Natural killer cell (primary cell): ENCODE results near the gene MYO5B. TPM values are rescaled to one million over a fixed set of nuclear protein-coding genes. Genes with fewer than 3 reads are reported as not detected.
"Not testable (repeated sequence)": the region's sequence is repeated elsewhere in the genome, so short reads cannot be mapped to it uniquely, and the experiment has no call there.

Experiments used
- ATAC-seq, 3 donors: fragments of 150-1000 bp in 2 of 3; fragments of 200-7000 bp in 1 of 3; cut with Tn5 transposase; 1 replicate in 1 of 3; 2 replicates in 2 of 3; pipeline ENCODE4 v1.10.0; 2021; ENCODE audit warnings: mild to moderate bottlenecking in 2 of 3, moderate library complexity in 2 of 3
- DNase-seq, 2 donors: peaks; one replicate each; pipeline versions ENCODE4 v3.0.0 to v3.0.0-alpha.2; 2013 to 2021; ENCODE audit warnings: mixed read lengths in 1 of 2
- H3K27ac ChIP-seq: one replicate; pipeline ENCODE4 v1.5.1; 2013; ENCODE audit warnings: mild to moderate bottlenecking, low read length
- H3K27me3 ChIP-seq: one replicate; pipeline ENCODE4 v1.6.1; 2013; ENCODE audit warnings: low read length; ENCODE audit not compliant: control insufficient read depth, insufficient read depth
- H3K36me3 ChIP-seq: one replicate; pipeline ENCODE4 v1.6.1; 2013; ENCODE audit warnings: low read length; ENCODE audit not compliant: control insufficient read depth, insufficient read depth
- H3K4me1 ChIP-seq: one replicate; pipeline ENCODE4 v1.6.1; 2013; ENCODE audit warnings: low read length; ENCODE audit not compliant: control insufficient read depth, insufficient read depth
- H3K4me3 ChIP-seq: one replicate; pipeline ENCODE4 v1.5.1; 2013; ENCODE audit warnings: low read length
- H3K9me3 ChIP-seq: one replicate; pipeline ENCODE4 v1.6.1; 2013; ENCODE audit warnings: low read length; ENCODE audit not compliant: control insufficient read depth, insufficient read depth
- H3K27ac Mint-ChIP-seq, 2 donors: one replicate each; pipeline ENCODE4 v1.8.0; 2022; ENCODE audit warnings: mild to moderate bottlenecking in 2 of 2, mixed read lengths in 2 of 2, moderate library complexity in 1 of 2
- H3K27me3 Mint-ChIP-seq, 2 donors: one replicate each; pipeline ENCODE4 v1.8.0; 2022; ENCODE audit warnings: low read depth in 2 of 2, mixed read lengths in 2 of 2
- H3K36me3 Mint-ChIP-seq: one replicate; pipeline ENCODE4 v1.8.0; 2022; ENCODE audit warnings: mixed read lengths
- H3K4me1 Mint-ChIP-seq, 2 donors: one replicate each; pipeline ENCODE4 v1.8.0; 2022; ENCODE audit warnings: mixed read lengths in 2 of 2
- H3K4me3 Mint-ChIP-seq: one replicate; pipeline ENCODE4 v1.8.0; 2022; ENCODE audit warnings: mild to moderate bottlenecking, moderate library complexity, mixed read lengths
- H3K9me3 Mint-ChIP-seq, 2 donors: one replicate each; pipeline ENCODE4 v1.8.0; 2022; ENCODE audit warnings: mixed read lengths in 2 of 2
- WGBS: methylation state at CpG from one replicate; pipeline ENCODE4 v1.1.7; 2013; ENCODE audit warnings: missing lambda C conversion rate; ENCODE audit not compliant: insufficient coverage; 5-methylcytosine and 5-hydroxymethylcytosine counted together
- intact Hi-C: fragments of 100-400 bp; cut with micrococcal nuclease; formaldehyde crosslinking; loops from one replicate; pipeline ENCODE4 v1.14.2; 2022
- total RNA-seq, 4 donors: library from RNA; stranded (reverse); fragments of 120-200 nt in 1 of 4; gene quantifications; one replicate each; pipeline versions ENCODE4 v1.2.3 to v1.2.4, GENCODE V29; 2013 to 2022
- TF ChIP-seq, protein P1 (sequence below): fragments of 200-600 bp; IDR thresholded peaks from one replicate; pipeline ENCODE4 v1.8.0; 2022; ENCODE audit warnings: antibody characterized with exemption

Gene MYO5B
- under 1 TPM in 1 of 3 donors, not detected in 2; 0.33 TPM for total RNA-seq
- total RNA-seq (2013), result 0.41 TPM

DNA sequence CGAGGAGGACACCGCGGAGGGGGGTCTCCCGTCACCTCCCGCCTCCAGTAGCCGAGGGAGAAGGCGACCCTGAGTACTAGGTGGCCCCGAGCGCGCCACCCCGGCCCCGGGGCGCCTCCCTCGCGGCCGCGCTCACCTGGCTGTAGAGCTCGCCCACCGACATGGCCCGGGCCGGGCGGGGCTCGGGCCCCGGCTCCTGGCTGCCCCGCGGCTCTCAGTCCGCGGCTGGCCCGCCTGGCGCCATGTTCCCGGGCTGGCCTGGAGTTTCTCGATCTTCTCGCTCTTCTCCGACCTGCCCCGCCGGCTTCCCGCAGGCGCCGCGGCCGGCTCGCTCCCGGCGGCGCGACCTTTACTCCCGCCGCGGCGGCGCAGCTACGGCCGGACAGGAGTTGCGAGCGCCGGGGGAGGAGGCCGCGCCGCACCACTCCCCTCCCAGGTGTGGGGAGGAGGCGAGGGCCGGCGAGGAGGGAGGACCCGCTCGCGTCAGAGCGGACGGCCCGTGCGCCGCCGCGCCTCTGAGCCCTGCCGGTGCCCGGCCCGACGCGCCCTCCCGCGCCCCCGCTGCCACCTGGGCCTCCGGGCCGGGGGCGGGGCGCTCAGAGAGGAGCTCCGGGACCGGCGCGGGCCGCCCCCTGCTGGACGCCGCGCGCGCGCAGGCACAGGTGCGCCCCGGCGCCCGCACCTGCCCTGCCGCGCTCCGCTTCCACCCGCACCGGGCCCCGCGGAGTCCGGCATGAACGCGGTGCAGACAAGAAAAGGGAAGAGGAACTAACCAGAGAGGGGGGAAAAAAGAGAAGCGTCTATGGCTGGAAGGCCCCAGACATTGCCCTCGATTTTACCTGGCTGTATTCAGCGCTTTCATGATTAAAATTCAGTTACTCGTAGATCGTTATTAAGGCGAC is at the start of gene MYO5B:
Gene MYO5B (minus strand): TSS at position 517 of the 902 bp plus-strand sequence. CDS start 354 bp downstream, at position 163.
- Histone ChIP-seq H3K4me3 (no peak within 1 kb of the TSS), H3K9me3 (no peaks in the 10 kb centered on the region), H3K4me1 (peaks cover 4% of the 10 kb centered on the region), H3K27me3 (peaks cover 16% of the 10 kb centered on the region), H3K36me3 (no peaks in the 10 kb centered on the region), H3K27ac (no peak within 1 kb of the TSS)
- 1% methylated on average over 115 of the region's 115 CpGs for WGBS
- TF ChIP-seq, protein P1, sequence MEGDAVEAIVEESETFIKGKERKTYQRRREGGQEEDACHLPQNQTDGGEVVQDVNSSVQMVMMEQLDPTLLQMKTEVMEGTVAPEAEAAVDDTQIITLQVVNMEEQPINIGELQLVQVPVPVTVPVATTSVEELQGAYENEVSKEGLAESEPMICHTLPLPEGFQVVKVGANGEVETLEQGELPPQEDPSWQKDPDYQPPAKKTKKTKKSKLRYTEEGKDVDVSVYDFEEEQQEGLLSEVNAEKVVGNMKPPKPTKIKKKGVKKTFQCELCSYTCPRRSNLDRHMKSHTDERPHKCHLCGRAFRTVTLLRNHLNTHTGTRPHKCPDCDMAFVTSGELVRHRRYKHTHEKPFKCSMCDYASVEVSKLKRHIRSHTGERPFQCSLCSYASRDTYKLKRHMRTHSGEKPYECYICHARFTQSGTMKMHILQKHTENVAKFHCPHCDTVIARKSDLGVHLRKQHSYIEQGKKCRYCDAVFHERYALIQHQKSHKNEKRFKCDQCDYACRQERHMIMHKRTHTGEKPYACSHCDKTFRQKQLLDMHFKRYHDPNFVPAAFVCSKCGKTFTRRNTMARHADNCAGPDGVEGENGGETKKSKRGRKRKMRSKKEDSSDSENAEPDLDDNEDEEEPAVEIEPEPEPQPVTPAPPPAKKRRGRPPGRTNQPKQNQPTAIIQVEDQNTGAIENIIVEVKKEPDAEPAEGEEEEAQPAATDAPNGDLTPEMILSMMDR, result no peak
- Mint-ChIP-seq H3K27me3 (peaks cover 45 to 75% of the 10 kb centered on the region in 2 donors), H3K27ac (no peak within 1 kb of the TSS), H3K9me3 (no peaks in the 10 kb centered on the region), H3K4me3 (peak within 1 kb of the TSS; percentile 80), H3K4me1 (peaks cover 0 to 13% of the 10 kb centered on the region in 2 donors), H3K36me3 (no peaks in the 10 kb centered on the region)
- ATAC-seq, result peak; percentile 50 to 80 (median 56)
- intact Hi-C loops, result no loop called here
- DNase-seq, result peak in 1 of 2 donors; percentile 65

DNA sequence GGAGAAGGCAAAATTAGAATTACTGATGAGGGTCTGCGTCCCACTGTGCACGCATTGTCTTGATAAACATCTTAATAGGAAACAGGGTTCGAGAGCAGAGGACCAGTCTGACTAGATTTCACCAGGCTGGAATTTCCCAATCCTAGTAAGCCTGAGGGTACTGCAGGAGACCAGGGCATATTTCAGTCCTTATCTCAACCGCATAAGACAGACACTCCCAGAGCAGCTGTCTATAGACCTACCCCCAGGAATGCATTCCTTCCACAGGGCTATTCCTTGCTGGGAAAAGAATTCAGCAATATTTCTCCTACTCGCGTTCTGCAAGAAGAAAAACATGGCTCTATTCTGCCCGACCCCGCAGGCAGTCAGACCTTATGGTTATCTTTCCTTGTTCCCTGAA is 46.8 kb upstream of the MYO5B start:
- H3K27me3 Mint-ChIP-seq, H3K4me1 ChIP-seq, H3K36me3 ChIP-seq, H3K27me3 ChIP-seq, H3K9me3 Mint-ChIP-seq, H3K4me1 Mint-ChIP-seq, DNase-seq, H3K4me3 Mint-ChIP-seq, H3K27ac ChIP-seq, ATAC-seq, H3K4me3 ChIP-seq, intact Hi-C loops, H3K27ac Mint-ChIP-seq, H3K36me3 Mint-ChIP-seq: not testable (repeated sequence)
- WGBS, result 78% methylated on average over 8 of the region's 8 CpGs
- H3K9me3 ChIP-seq, result peaks cover 12% of the 10 kb centered on the region

DNA sequence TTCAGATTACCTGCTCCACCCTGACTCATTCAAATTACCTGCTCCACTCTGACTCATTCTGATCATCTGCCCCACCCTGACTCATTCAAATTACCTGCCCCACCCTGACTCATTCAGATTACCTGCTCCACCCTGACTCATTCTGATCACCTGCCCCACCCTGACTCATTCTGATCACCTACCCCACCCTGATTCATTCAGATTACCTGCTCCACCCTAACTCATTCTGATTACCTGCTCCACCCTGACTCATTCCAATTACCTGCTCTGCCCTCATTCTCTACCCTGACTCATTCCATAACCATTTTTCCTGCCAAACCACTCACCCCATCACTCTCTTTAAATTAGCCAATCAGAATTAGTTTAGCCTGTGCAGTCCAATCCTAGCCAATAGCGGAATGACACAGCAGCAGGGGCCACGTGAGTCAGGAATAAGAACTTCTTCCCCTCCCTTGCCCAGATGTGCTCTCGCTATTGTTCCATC is 45.2 kb upstream of the MYO5B start:
- no peak overlapping the region for H3K27ac Mint-ChIP-seq
- 92% methylated on average over 3 of the region's 3 CpGs for WGBS
- H3K9me3 Mint-ChIP-seq, result peaks cover 6 to 8% of the 10 kb centered on the region in 2 donors
- Histone ChIP-seq H3K27ac (no peak overlapping the region), H3K4me3 (no peak overlapping the region), H3K36me3 (no peaks in the 10 kb centered on the region), H3K27me3 (no peaks in the 10 kb centered on the region), H3K4me1 (no peaks in the 10 kb centered on the region), H3K9me3 (peaks cover 12% of the 10 kb centered on the region)
- H3K36me3 Mint-ChIP-seq, result peaks cover 9% of the 10 kb centered on the region
- ATAC-seq (no peak), DNase-seq (no peak)
- no peaks in the 10 kb centered on the region for H3K4me1 Mint-ChIP-seq
- TF ChIP-seq, protein P1, result no peak
- H3K4me3 Mint-ChIP-seq, result no peak overlapping the region
- peaks cover 7 to 14% of the 10 kb centered on the region in 2 donors for H3K27me3 Mint-ChIP-seq
- intact Hi-C loops, result no loop called here

DNA sequence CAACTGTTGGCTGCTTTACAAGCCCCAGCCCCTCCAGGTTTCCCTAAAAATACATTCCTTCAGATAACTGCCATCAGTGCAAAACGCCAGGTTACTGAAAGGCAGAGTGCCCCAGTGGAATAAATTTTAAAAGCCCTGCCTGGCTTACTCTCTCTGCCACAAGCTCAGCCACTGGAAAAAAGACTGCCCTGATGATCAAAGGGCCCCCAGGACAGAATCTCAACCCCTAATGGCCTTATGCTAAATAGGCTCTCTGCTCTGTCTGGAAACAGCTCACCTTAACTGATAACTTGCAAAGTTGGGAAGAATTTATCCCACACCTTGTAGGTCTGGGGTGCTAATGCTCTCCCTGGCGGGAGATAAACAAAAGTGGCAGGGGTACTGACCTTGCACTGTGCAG is 37.5 kb upstream of the MYO5B start:
- TF ChIP-seq, protein P1, result no peak
- Histone ChIP-seq H3K4me3 (no peak overlapping the region), H3K36me3 (no peaks in the 10 kb centered on the region), H3K9me3 (no peaks in the 10 kb centered on the region), H3K27me3 (no peaks in the 10 kb centered on the region), H3K4me1 (no peaks in the 10 kb centered on the region), H3K27ac (no peak overlapping the region)
- 79% methylated on average over 2 of the region's 2 CpGs for WGBS
- Mint-ChIP-seq H3K4me3 (no peak overlapping the region), H3K27ac (no peak overlapping the region), H3K36me3 (no peaks in the 10 kb centered on the region), H3K27me3 (peaks cover 15 to 28% of the 10 kb centered on the region in 2 donors), H3K9me3 (no peaks in the 10 kb centered on the region), H3K4me1 (no peaks in the 10 kb centered on the region)
- DNase-seq (no peak), ATAC-seq (no peak)
- intact Hi-C loops, result no loop called here
